Vagina (tissue), 2 donors: ENCODE results near the gene FBXW11.

ENCODE experiments used
- CTCF ChIP-seq, 3 experiments: fragments of 450-650 bp in 2 of 3; fragments of 200-600 bp in 1 of 3; sonication (generic) in 1 of 3; IDR thresholded peaks; one replicate each; pipeline ENCODE4 v1.5.1; 2017 to 2019; ENCODE audit warnings: antibody characterized with exemption in 3 of 3, mild to moderate bottlenecking in 2 of 3, moderate library complexity in 2 of 3
- POLR2AphosphoS5 ChIP-seq, 2 donors: sonication (generic); formaldehyde crosslinking; IDR thresholded peaks; one replicate each; pipeline ENCODE4 v1.9.0; 2017; ENCODE audit warnings: antibody characterized with exemption in 2 of 2, mild to moderate bottlenecking in 2 of 2, low read depth in 1 of 2; ENCODE audit not compliant: insufficient read depth in 1 of 2

- TF ChIP-seq CTCF (IDR thresholded peaks at IDR 0.05) (no peak), POLR2AphosphoS5 (IDR thresholded peaks at IDR 0.05; ENCODE audit: insufficient read depth in 1 of 2, low read depth in 1 of 2) (no peak)
These were observed 104.7 kb downstream of the FBXW11 start for GRCh38 chr5:171901764-171902163.
